NCI-H510A treated with DMSO at 0.1 percent for 48 hours (cell line): ENCODE measurements around the gene HOXA4.

ENCODE experiments used
- DNase-seq: peaks from one replicate; lab custom pipeline; 2025; lab: John Stamatoyannopoulos, UW

HOXA4 gene

DNA sequence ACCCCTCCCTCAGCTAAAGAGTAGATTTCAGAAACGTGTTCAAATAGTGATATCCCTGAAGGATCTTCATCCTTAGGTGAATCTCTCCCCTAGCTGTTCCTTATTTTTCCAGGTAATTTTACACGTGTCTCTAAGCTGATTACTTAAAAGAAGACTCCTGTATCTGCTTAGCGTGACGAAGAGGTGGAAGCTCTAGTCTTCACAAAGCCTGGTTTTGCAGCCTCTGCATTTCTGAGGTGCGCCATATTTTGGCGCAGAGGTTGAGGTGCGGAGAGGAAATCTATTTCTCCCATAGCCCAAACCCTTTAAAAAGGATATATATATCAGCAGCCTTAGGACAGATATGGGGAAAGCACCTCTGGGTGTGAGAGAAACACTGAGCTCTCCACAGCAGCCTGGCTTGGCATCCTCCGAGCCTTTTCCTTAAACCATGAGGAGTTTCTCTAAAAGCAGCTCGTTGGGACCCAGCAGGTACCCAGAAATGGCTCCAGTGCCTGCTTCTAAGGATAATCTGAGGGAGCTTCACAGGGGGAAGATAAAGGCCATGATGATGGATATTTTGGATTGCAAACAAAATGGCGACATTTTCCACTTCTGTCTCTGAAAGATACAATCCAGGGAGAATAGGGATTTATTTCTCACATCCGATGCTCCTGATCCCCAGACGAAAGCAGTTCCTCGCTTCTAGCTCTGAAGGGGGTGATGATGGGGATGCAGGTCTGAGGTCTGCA, 25.1 kb downstream of the HOXA4 start:
- no peak for DNase-seq

DNA sequence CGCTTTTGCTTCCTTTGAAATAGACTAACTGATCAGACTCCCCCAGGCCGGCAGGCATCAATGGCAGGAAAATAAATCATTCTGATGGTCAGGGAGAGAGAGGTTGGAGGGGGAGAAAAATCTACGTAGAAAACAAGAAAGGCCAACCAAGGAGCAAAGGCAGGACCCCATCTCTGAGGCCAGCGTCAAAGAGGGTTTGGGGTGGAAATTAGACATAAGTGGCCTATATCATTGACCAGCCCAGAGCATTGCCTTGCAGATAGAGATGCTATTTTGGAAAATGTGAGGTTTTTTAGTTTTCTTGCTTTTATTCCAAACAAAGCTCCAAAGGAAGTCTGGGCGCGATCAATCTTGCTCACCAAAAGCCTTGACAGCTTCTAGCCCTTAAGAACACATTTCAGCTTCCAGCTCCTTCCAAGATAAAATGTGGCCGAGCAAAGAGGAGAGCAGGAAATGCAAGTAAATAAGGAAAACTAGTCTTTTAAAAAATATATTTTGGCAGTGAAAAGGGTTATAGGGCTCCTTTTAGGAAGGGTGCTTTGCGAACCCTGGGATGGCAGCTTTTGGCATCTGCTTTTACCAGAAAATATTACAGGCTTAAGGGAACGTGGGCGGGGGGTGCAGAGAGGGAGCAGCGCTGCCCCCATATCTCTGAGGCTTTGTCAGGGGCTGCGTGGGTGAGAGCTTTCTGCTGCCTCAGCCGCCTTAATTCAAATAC, 26.1 kb downstream of the HOXA4 start:
- no peak for DNase-seq

DNA sequence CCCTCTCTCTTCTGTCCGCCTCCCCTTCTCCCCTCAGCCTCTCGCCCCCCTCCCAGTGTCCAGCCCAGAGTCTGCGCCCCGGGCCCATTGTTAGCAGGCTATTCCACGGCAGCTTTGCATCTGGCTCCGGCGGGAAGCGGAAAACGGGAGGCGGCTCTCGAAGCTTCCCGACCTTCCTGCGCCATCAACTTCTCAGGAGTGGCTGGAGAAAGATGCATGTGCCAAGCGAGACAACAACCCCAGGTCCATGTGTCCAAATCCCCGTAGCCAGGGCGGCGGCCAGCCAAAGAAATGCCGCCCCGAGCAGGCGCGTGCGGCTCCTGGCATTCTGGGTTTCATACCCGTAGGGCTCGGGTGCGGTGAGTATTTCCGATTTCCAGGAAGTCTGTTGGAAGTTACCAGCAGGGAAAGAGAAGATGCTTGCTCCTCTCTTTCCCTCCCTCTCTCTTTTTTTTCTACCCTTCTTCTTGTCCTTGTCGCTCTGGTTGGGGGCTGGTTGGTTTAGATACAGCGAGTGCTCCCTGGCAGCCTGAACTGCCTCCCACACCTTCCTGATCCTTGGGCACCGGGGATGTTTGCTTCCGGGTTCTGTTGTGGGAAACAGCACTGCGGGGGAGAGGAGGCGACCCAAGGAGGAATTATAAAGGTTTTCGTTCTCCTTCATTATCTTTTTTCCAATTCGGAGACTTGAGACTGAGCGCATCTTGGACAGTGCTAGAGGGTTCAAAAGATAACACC, 26.9 kb downstream of the HOXA4 start:
- no peak for DNase-seq

DNA sequence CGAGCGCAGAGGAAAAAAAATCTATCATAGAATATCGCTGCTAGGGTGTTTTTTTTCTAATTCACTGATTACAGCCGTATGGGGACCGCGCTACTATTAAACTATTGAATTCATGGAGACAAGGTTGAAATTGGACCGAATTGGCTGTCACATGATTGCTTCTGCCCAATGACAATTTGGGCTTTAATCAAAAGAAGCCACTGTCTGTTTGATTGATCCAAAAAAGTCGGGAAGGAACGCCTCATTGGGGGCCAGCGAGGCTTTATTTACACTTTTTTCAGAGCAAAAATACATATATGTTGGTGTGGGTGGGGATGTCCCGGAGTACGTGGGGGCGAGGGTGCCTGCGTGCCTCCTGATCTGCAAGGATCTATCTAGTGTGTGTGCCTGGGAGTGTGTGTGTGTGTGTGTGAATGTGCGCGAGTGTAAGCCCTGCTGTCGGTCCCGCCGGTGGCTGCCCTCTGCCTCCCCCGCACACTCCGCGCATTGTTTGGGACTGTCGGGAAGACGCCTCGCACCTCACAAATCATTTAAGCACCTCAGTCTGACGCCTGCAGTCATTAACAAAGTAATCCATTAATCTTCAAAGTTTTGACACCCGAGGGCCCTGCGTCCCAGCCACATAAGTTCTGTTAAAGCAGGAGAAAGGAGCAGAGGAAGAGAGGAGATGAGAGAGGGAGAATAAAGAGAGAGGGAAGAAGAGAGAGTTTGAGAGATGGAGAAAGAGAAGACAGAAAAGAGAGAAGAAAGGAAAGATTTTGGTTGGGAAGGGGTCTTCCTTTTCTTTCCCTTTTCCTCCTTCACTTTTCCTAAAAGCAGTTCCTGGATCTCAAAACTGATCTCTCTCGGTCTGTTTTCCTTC, 27.7 kb downstream of the HOXA4 start, which contains the start of gene HOXA2:
Gene HOXA2 (minus strand): TSS at position 103 of the 862 bp plus-strand sequence. CDS start 183 bp downstream, outside the sequence.
- no peak for DNase-seq

DNA sequence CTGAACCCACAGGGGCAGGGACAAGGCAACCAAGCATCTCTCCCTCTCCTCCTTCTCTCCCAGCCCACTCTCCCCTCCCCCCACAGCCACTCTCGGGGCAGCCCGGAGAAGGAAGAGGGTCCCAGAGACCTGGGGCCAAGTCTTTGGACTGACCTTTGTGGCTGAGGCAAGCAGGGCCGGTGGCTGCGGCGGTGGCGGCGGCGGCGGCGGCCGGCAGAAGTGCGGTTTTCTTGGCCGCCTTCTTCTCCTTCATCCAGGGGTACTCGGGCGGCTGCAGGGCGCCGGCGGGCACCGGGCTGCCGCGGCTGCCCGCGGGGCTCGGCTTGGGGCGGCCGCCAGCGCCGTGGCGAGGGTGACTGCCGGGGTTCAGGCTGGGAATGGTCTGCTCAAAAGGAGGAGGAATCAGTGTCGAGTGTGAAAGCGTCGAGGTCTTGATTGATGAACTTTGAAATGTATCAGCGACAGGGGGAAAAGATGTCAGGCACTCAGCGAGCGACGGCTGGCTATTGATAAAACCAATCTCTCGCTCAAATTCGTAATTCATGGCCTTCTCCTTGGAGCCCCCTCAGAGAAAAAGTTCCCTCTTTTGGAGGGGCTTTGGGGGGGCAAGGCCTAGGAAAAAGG, 28.5 kb downstream of the HOXA4 start:
- DNase-seq: no peak

DNA sequence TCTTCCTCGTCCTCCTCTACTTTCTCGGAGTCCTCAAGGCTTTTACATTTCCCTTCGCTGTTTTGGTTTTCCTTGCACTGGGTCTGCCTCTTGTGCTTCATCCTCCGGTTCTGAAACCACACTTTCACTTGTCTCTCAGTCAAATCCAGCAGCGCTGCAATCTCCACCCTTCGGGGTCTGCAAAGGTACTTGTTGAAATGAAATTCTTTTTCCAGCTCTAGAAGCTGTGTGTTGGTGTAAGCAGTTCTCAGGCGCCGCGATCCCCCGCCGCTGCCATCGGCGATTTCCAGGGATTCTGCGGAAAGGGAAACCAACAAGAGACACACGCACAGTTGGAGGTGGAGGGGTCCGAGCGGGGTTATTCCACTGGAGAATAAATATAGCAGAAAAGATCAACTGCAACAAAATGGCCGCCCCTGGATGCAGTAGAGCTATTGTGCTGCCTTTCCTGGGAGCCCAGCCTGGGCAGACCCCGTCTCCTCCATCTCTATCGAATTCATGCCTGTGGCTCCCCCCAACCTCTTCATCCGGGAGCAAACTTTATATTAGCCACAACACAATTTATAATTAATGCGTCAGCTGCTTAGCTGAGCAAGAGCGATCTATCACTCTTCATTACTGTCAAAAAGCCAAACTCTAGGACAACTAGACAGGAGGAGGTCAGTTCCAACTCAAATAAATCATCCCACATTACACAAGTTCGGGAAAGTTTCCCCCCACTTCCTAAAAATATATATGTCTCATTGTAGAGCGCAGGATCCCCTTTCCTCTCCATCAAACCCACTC, 29.2 kb downstream of the HOXA4 start:
- no peak for DNase-seq

DNA sequence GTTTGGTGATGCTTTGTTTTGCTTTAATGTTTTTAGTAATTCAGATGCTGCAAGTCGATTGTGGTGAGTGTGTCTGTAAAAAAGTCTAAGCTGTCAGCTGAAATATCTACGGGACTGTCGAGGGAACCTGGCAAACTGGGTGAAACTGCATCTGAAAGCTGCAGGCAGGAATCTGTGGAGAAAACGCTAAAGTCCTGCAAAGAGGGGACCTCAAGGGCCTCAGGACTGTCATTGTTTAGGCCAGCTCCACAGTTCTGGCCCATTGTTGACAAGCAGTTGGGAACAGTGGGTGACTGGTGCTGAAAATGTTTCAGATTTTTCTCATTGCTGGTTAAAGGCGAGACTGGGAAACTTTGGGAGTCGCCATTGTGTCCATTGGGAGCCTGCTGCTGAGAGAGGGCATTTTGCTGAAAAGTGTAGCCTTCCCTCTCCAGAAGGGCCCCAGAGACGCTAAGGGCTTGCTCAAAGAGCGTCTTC, 29.8 kb downstream of the HOXA4 start:
- DNase-seq: no peak

DNA sequence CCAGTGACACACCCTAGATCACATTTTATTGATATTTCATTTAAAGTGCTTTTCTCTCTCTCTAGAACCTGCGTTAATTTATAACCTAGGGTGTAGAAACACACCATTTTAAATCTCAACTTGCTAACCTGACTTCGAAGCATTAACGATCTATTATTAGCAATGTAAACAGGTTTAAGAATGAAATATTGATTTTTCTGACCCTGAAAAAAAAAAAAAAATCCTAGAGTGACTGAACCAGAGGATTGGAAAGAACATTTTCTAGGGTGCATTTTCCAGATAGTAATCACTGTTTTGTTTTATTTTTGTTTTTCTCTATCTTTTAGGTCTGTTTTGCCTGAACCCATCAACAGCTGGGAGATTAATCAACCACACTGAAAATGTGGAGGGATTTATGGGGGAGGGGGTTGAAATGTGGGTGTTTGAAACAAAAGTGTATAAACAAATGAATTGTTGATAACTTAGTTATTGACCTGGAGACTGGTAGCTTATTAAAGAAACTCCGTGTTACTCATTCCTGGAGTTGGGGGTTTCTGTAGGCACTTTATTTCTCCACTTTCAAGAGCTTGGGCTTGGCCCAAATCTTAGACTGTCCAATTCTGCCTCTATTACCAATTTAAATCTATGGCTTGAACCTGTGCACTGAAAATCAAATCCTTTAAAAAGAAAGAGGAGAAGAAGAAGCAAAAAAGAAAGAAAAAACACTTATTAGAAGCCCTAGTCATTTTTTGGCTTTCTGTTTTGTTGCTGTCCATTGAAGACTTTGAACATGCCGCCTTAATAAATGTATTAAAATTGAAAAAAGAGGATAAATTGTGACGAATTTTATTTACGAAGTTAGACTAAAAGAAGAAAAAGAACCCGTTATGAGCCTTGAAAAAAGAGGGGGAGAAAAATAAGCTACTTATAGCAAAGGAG, 30.8 kb downstream of the HOXA4 start:
- no peak for DNase-seq

DNA sequence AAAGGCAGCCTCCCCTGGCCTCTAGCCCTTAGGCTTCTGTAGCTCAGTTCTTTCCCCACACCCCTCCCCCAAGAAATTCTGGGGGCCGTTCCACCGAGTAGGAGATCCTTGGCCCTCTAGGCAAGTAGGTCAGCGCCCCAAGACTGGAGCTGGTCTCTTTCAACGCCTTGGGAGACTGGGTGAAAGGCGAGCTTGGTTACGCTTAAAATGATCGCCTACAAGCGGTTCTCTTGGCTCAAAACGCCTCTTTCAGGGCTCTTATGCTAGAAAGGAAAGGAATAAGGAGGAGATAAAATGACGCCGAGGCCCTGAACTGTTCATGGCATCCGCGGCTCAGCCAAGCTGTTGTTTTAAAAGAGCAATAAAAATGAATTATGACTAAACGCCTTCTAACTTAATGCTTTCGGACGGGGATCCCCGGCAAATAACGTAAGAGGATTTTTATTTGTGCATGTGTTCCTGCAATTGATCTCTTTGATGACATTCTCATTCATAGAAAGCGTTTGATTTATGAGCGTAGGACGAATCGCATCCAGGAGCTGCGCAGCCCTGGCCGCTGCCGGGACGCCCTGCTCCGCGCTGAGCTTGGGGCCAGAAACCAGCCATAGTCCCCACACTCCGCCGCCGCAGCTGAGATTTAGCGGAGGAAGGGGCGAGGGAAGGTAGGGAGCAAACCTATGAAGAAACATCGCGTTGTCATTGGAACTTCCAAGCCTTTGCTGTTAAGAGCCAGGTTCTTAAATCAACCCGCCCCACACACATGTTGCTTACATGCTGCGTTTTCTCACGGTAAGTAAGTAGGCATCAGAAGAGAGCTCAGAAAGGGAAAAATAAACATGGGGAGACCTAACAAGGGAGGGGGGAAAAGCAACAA, 31.7 kb downstream of the HOXA4 start:
- DNase-seq: no peak

DNA sequence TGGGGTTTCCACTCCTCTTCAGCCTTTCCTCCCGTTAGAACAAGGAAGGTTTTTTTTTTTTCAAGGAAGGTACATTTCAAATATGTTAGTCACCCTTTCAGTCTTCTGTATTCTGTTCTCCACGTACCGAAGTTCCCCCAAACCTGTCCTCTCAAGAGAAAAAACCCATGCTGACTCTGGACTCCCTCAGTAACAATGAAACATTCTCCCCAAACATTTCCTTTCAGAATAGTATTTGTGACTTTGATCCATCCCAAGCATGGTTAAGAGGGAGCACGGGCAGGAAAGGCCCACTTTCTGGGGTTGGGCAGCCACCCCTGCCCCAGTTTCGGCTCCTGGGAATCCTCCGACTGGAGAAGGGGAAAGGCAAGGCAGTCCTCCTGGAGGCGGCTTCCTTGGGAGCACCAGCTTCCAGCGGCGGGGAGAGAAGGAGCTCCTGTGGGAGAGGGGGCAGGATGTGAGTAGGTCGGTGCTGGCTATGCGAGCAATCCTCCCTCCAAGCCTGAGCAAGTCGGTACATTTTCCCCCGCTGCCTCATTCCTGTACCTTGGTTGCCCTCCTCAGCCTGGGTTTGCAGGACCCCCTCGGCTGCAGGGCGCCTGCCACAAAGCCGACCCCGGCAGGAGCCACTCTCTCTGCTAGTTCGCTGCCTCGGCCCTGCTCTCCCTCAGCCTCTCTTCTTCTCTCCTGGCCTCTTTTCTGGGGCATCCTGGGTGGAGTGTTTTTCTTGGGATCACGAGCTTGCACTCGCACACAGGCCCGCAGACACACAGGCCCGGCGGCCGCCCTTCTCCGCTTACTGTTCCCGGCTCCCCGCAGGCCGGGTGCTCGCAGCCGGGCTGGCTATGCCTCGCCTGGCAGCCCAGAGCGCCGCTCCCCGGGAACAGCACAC, 32.6 kb downstream of the HOXA4 start:
- DNase-seq: no peak

DNA sequence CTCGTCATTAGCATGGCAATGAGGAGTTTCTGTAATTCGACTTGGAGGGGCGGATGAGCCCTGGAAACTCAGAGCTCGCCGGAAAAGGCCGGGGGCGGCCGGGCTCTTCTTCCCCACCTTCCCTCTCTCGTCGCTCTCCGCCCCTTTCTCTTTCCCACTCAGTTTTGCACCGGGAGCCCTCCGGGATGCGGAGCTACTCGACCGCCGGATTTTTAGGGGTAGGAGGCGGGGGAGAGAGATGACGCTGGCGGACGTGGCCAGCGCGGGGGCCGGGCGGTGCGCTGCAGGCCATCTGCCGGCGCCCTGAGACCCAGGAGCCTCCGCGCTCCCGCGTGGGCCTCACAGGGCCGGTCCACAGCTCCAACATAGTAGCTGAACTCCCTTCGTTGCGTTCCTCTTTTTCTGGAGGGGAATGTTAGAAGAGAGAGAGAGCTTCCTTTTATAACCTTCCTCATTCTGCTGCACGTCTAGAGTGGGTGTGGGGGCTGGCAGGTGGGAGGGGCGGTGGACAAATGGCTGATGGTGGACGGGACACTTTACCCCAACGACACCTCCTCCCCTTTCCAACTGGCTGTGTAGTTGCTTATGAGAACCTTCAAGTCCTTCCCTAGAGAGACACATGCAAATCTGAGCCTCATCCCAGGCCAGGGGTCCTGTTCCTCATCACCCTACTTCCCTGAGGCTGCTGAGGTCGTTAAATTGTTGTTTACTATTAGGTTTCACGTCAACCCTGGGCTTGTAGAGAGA, 33.6 kb downstream of the HOXA4 start:
- DNase-seq: peak; percentile 28

DNA sequence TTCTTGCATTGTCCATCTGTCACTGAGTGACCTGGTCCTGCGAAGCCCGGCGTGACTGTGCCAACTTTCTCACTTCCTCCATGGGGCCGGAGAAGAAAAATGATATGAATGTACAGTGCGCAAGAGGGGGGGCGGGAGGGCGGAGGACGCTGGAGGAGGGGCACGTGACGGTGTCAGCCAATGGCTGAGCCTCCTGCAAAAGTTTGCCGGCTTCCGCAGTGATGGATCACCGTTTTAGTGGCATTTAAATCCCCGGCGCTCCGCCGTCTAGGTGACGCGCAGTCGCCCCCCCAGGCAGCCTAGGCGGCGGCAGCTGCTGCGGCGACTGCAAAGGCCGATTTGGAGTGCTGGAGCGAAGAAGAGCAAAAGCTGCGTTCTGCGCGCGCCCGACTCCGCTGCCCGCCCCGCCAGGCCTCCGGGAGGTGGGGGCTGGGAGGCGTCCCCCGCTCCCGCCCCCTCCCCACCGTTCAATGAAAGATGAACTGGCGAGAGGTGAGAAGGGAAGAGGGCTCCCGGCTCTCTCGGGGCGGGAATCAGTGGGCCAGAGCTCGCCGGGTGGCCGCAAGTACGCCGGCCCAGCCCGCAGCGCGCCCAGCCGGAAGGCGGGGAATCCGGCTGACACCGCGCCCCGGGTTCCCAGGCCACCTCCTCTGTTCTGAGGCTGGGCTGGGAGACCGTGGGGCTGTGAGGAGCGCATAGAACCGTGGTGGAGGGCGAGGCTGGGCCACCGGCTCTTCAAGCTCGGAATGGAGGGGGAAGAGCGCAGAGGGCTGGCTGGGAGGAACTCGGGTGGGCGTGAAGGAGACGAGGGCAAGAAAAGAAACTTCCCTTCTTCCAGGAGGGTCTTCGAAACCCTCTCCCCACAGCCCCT, 34.4 kb downstream of the HOXA4 start, which contains the start of gene HOXA1:
Gene HOXA1 (minus strand): TSS at position 104 of the 871 bp plus-strand sequence. CDS start 88 bp downstream, at position 16.
- peak; percentile 82 for DNase-seq

DNA sequence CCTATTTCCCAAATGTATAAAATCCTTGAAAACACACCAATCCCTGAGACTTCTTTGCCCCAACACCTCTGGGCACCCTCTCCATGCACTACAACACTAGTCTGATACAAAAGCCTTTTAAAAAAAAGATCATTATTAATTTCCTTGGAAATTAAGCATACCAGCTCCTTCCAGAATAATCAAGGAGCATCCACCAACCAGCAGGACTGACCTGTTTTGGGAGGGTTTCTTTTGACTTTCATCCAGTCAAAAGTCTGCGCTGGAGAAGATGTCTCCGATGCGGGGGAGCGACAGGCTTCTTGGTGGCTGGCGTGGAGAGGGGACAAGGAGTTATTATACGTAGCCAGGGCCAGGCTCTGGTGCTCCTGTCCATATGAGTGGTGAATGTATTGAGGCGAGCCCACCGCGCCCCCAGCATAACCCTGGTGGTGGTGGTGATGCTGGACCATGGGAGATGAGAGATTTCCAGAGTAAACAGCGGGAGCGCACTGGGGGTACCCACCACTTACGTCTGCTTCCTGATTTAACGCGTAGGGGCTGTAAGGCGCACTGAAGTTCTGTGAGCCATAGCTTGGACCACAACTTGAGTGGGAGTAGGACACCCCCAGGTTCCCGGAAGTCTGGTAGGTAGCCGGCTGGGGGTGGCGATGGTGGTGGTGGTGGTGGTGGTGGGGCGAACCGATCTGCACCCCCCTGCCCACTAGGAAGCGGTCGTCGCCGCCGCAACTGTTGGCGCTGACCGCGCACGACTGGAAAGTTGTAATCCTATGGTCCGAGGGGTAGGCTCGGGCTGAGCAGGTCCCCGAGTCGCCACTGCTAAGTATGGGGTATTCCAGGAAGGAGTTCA, 35.3 kb downstream of the HOXA4 start:
- DNase-seq: no peak

DNA sequence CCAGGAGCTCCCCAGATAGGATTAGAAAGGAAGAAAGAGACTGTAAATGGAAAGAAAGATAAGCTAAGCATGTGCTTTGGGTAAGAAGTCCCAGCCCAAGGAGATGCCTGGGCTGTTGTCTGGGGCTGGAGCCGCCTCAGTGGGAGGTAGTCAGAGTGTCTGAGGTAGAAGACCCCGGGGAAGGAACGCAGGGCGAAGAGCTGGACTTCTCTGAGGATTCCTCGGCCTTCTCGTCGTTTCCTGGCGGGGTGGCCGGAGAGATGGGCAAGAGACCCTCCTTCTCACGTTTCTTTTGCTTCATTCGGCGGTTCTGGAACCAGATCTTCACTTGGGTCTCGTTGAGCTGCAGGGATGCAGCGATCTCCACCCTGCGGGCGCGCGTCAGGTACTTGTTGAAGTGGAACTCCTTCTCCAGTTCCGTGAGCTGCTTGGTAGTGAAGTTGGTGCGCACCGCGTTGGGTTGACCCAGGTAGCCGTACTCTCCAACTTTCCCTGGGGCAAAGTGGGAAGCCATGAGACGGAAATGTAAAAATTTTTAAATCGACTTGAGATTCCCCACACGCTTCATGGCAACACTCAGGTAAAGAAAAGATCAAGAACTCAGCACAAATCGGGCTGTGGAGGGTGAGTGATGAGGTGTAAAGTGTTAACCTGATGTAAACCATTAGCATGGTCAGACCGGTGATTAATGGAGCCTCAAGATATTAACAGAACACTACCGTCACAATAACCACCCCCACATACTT, 36.1 kb downstream of the HOXA4 start:
- DNase-seq: no peak
